Measurements from ENCODE around the gene CLK2.

DNA sequence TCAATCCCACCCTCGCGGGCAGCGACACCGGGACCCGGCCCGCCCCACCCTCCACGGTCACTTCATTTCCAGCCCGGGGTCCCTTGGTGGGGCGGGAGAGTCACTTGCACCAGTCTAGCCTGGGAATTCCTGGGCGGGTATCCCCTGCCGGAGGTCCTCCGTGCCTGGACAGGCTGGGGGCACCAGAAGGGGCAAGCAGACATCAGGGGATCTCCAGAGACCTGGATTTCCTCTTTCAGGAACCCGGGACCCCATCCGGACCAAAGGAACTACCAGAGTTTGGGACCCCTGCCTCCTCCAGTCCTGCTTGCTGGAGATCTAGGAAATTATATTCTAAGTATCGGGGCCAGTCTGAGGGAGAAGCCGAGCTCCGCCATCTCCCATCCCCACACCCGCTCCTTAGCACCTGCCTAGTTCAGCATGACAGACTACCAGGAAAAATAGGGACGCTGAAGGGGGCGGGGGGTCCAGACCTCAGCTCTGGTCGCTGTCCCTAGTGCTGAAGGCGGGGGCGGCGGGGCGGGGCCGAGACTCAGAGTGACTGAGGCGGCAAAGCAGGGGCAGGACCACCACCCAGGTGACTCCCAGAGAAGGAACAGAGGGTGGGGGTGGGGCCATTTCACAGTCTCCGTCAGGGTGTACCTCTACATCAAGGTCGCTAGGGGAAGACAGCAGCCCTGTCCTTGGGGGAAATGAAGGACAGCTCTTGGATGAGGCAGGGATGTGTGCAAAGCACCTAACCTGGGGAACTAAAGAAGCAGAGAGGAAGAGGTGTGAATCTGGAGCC, 4.8 kb upstream of the CLK2 start:
- TF ChIP-seq POLR2A (IDR thresholded peaks at IDR 0.05; ENCODE audit: control extremely low read depth in 1 of 2, low read depth in 2 of 2, low read length in 2 of 2) (no peak), RFX5 (IDR thresholded peaks at IDR 0.05; ENCODE audit: borderline replicate concordance, low read depth, low read length) (no peak), CTCF (IDR thresholded peaks at IDR 0.05; ENCODE audit: control extremely low read depth in 1 of 3, insufficient read depth in 1 of 3, low read depth in 1 of 3, low read length in 3 of 3) (peak; percentile 64 to 83 (median 71)), NANOG (IDR thresholded peaks at IDR 0.05; ENCODE audit: insufficient read depth, low read depth, low read length, poor library complexity, severe bottlenecking) (no peak), CREB1 (IDR thresholded peaks at IDR 0.05) (no peak), KDM1A (IDR thresholded peaks at IDR 0.05; ENCODE audit: borderline replicate concordance, low read length) (no peak), CHD2 (IDR thresholded peaks at IDR 0.05; ENCODE audit: low read length) (peak; percentile 25; the same call in 1 of the 2 replicates), YY1 (IDR thresholded peaks at IDR 0.05; ENCODE audit: low read depth, low read length) (peak; percentile 51; the same call in 1 of the 2 replicates), BCL11A (IDR thresholded peaks at IDR 0.05; ENCODE audit: low read depth in 2 of 2, low read length in 2 of 2) (no peak), RAD21 (IDR thresholded peaks at IDR 0.05 in 1 of 2, conservative IDR thresholded peaks at IDR 0.05 in 1 of 2; ENCODE audit: low read depth in 2 of 2, low read length in 2 of 2) (peak; percentile 68 to 71), EP300 (IDR thresholded peaks at IDR 0.05; ENCODE audit: borderline replicate concordance in 1 of 2, low read depth in 2 of 2, low read length in 2 of 2) (peak in 1 of 2 experiments; percentile 54; a peak in 1 of 3 replicates), EZH2 (IDR thresholded peaks at IDR 0.05; ENCODE audit: low read depth, low read length, severe bottlenecking) (no peak), HDAC6 (IDR thresholded peaks at IDR 0.05; ENCODE audit: low read depth, low read length) (no peak), TBP (IDR thresholded peaks at IDR 0.05; ENCODE audit: low read depth, low read length) (no peak)

Data from H1 (cell line).